HEK293 (cell line): ENCODE data around the gene GAS2L2.

ENCODE experiments used
- ATF2 ChIP-seq: fragments of 450-650 bp; formaldehyde crosslinking; IDR thresholded peaks from 2 replicates; pipeline ENCODE4 v1.5.1; 2016; ENCODE audit warnings: missing biosample characterization, missing genetic modification characterization, low read depth
- CTCF ChIP-seq: fragments of 450-650 bp; formaldehyde crosslinking; IDR thresholded peaks from 2 replicates; pipeline ENCODE4 v1.5.1; 2016; ENCODE audit warnings: missing biosample characterization, missing genetic modification characterization
- WT1 ChIP-seq: fragments of 450-650 bp; formaldehyde crosslinking; IDR thresholded peaks from 2 replicates; pipeline ENCODE4 v1.5.1; 2016; ENCODE audit warnings: missing biosample characterization, missing genetic modification characterization
- ZNF398 ChIP-seq: fragments of 450-650 bp; formaldehyde crosslinking; IDR thresholded peaks from 2 replicates; pipeline ENCODE4 v1.5.1; 2017; ENCODE audit warnings: missing biosample characterization, missing genetic modification characterization
- ZNF704 ChIP-seq: fragments of 450-650 bp; formaldehyde crosslinking; IDR thresholded peaks from 2 replicates; pipeline ENCODE4 v1.5.1; 2016; ENCODE audit warnings: missing biosample characterization, missing genetic modification characterization
- ZNF76 ChIP-seq: fragments of 450-650 bp; formaldehyde crosslinking; IDR thresholded peaks from 2 replicates; pipeline ENCODE4; 2016; ENCODE audit warnings: low read depth, missing biosample characterization, missing genetic modification characterization, borderline replicate concordance

- no peak for TF ChIP-seq WT1 (tag by site-specific recombination)
- no peak for TF ChIP-seq ZNF76
- no peak for TF ChIP-seq ZNF398 (tag by site-specific recombination)
- no peak for TF ChIP-seq ZNF704 (tag by site-specific recombination)
- no peak for TF ChIP-seq ATF2 (tag by site-specific recombination)
- TF ChIP-seq CTCF: no peak
These were observed 17.8 kb downstream of the GAS2L2 start for GRCh38 chr17:35735036-35735805.
